ENCODE data around the gene LGALS3BP. TPM values are rescaled to one million over a fixed set of nuclear protein-coding genes. Genes with fewer than 3 reads are reported as not detected.
A peak's percentile ranks its signal among the peaks of the same experiment; 100 is the strongest.

Gene LGALS3BP
- total and polyA plus RNA-seq, 2 of the 13 experiments (the other 11 are each of a cell fraction or from before 2014, with no cell fraction given): 137 to 332 TPM

GRCh38 chr17:78979780-78980623, at the start of gene LGALS3BP (continued):
- TF ChIP-seq PHF5A (CRISPR knock-in tag; IDR thresholded peaks at IDR 0.05; ENCODE audit: low read depth, unreplicated experiment) (peak; percentile 63), ZNF672 (CRISPR knock-in tag; IDR thresholded peaks at IDR 0.05) (no peak), ZNF891 (CRISPR knock-in tag; IDR thresholded peaks at IDR 0.05) (no peak), ZNF772 (CRISPR knock-in tag; IDR thresholded peaks at IDR 0.05) (peak; percentile 62; the same call in 1 of the 2 replicates), ZBTB39 (CRISPR knock-in tag; IDR thresholded peaks at IDR 0.05) (peak; percentile 88; the same call in 1 of the 2 replicates), GLMP (CRISPR knock-in tag; IDR thresholded peaks at IDR 0.05; ENCODE audit: borderline replicate concordance) (peak; percentile 58; the same call in 1 of the 2 replicates), NFE2L1 (CRISPR knock-in tag; IDR thresholded peaks at IDR 0.05; ENCODE audit: borderline replicate concordance) (no peak), ZNF224 (CRISPR knock-in tag; IDR thresholded peaks at IDR 0.05) (no peak; the same call in 1 of the 2 replicates), NR0B2 (CRISPR knock-in tag; IDR thresholded peaks at IDR 0.05) (0 out of 2 replicates have a peak, but pooled peaks have one; percentile 4), E2F2 (CRISPR knock-in tag; IDR thresholded peaks at IDR 0.05; ENCODE audit: borderline replicate concordance) (no peak; the same call in 1 of the 2 replicates), ZSCAN25 (CRISPR knock-in tag; IDR thresholded peaks at IDR 0.05) (no peak), ZSCAN22 (CRISPR knock-in tag; IDR thresholded peaks at IDR 0.05) (no peak), THAP9 (CRISPR knock-in tag; IDR thresholded peaks at IDR 0.05; ENCODE audit: borderline replicate concordance) (peak; percentile 84), MNT (IDR thresholded peaks at IDR 0.05) (no peak), TSC22D2 (CRISPR knock-in tag; IDR thresholded peaks at IDR 0.05; ENCODE audit: borderline replicate concordance) (peak; percentile 93; the same call in 1 of the 2 replicates)

Data from HepG2 (cell line).